ENCODE measurements around the gene EXOSC5.
A peak's percentile ranks its signal among the peaks of the same experiment; 100 is the strongest.
"Not testable (repeated sequence)": the region's sequence is repeated elsewhere in the genome, so short reads cannot be mapped to it uniquely, and the experiment has no call there.

Gene EXOSC5

GRCh38 chr19:41364524-41365391 is 32.4 kb downstream of the EXOSC5 start:
- no peak for DNase-seq

GRCh38 chr19:41363753-41364523 is 33.2 kb downstream of the EXOSC5 start, which contains the start of gene B9D2:
B9D2 (minus strand) TSS chr19:41364149; CDS start chr19:41363519, 630 bp downstream.
- DNase-seq, result peak; percentile 98

GRCh38 chr19:41363371-41363752 is 33.8 kb downstream of the EXOSC5 start:
- no peak for DNase-seq

GRCh38 chr19:41362143-41362847 is 34.9 kb downstream of the EXOSC5 start:
- no peak for DNase-seq

GRCh38 chr19:41359741-41360140 is 37.4 kb downstream of the EXOSC5 start:
- DNase-seq, result no peak

DNA sequence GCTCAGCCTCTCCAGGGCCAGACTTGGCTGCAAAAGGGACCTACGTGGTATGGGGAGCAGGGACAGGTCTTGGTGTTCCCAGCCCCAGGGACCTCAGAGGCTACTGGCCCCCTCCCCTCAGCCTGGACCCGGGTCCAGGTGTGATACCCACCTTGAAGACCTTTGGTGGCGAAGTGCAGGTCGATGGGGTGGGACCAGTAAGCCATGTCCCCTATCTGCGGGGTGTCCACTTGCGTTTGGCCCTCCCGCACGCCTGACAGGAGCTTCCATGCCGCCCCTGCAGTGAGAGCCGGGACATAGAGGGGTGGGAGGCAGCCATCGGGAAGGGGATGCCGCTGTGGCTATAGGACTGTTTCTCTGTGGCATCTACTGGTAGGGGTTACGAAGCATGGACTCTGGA is 39.4 kb downstream of the EXOSC5 start:
- DNase-seq, result no peak

- DNase-seq, result no peak
Measured at GRCh38 chr19:41356984-41357739, 40.0 kb downstream of the EXOSC5 start.

DNA sequence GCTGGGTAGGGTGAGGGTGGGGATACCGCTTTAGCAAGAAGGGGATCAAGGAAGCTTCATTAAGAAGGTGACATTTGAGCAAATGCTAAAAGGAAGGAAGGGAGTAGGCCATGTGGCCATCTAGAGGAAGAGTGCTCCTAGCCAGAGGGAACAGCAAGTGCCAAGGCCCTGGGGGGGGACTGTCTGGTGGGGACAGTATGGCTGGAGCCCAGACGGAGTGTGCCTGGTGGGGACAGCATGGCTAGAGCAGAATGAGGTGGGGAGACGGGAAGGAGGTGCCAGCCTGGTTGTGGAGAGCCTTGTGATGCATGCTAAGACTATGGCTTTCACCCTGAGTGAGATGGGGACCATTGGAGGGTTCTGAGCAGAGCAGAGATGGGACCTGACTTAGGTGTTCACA is 41.4 kb downstream of the EXOSC5 start:
- DNase-seq, result no peak

GRCh38 chr19:41355035-41355434 is 42.1 kb downstream of the EXOSC5 start:
- DNase-seq, result no peak

GRCh38 chr19:41354343-41354953 is 42.7 kb downstream of the EXOSC5 start:
- DNase-seq, result no peak

DNA sequence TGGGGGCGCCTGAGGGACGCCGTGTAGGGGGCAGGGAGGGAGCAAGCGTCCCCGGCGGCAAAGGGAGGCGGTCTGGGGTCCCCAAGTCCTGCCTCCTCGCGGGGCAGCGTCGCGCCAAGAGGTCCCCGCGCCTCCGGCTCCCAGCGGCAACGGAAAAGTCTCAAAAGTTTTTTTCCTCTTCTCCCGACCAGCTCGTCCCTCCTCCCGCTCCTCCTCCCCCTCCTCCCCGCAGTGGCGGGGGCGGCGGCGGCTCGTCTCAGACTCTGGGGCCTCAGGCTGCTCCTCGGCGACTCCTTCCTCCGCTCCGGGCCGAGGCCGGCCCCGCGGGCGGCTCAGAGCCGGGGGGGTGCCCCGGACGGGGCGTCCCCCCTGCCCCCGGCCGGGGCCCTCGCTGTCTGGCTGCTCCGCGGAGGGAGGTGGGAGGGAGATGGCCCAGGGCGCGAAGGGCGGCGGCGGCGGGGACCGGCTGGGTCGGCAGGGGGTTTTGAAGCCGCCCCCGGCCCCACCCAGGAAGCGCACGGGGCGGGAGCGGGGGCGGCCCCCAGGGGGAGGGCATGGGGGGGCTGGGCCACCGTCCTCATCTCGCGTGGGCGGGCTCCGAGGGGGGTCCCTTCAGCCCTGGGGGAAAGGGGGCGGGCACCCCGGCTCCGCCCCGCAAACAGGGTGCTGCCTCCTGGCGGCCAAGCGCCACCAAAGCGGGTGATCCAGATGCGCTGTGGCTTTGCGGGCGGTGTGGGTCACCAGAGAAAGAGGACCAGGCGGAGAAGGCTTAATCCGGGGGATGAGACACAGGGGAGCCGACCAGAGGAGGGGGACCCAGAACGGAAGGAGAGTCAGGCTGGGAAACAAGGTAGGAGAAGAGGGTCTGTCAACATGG is 43.5 kb downstream of the EXOSC5 start, which contains the start of gene TGFB1:
TGFB1 (minus strand) TSS at position 457 of the 877 bp plus-strand sequence. CDS start 878 bp downstream, outside the sequence.
- peak; percentile 76 for DNase-seq

GRCh38 chr19:41352609-41353465 is 44.3 kb downstream of the EXOSC5 start:
- peak; percentile 12 for DNase-seq

GRCh38 chr19:41352279-41352608 is 44.9 kb downstream of the EXOSC5 start:
- DNase-seq, result no peak

DNA sequence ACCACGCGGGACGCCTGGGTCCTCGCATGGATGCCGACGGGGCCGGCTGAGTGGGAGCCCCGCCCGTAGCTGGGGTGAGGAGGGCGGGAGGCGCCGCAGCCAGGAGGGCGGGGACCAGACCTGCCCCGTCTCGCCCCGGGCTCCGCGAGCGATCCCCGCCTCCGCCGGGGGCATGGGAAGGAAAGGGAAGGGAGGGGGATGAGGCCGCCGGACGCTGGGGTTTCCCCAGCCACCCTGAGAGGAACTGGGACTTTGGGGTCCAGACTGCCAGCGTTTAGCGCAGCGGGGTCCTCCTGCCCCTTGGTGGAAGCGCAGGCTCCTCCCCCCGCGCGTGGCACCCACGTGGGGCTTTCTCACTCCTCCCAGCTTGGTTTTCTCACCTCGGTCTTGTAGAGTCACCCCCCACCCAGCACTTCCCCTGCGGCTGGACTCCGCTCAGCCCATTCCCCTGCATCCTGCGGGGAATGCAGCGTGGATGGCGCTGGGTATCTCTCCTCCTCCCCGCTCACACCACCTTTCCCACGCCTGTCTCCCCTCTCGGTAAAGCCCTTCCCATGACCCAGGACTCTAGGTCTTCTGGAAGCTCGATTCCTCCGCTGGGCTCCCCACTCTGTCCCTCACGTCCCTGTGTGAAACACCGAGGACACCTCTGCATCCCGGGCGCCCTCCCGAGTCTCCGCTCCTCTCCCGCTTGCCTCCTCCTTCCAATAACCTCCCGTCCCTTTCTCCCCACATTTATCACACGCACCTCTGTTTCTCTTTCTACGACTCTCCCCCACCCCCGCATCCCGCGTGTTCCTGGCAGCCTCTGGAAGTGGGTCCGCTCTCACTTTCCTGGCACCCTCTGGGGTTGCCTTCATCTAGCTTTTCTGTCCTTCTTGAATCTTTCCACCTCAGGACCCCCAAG is 45.6 kb downstream of the EXOSC5 start:
- peak; percentile 42 for DNase-seq

DNA sequence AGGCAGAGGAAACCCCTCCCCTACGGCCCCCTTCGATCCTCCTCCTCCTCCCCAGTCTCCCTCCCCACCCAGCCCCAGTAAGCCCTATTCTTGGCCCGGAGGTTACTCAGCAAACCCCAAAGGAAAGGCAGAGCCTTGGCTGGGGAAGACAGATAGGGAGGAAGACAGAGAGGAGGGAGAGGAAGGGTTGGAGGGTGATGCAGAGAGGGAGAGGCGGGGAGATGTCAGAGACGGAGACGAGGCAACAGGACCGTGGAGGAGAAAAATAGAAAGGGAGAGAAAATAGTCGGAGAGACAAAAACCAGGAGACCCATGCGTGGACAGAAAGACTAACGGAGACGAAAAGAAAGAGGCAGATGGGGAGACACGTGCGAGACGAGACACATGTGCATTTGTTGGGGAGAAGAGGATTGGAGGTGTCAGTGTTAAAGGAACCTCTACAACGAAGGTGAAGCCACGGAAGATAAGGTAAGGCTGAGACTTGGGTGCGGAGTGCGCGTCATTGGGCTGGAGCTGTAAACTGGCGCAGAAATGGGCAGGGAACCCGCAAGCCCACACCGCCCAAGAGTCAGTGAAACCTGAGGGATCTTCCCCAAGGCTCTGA is 46.3 kb downstream of the EXOSC5 start:
- no peak for DNase-seq

GRCh38 chr19:41346916-41347315 is 50.2 kb downstream of the EXOSC5 start:
- DNase-seq, result not testable (repeated sequence)

DNA sequence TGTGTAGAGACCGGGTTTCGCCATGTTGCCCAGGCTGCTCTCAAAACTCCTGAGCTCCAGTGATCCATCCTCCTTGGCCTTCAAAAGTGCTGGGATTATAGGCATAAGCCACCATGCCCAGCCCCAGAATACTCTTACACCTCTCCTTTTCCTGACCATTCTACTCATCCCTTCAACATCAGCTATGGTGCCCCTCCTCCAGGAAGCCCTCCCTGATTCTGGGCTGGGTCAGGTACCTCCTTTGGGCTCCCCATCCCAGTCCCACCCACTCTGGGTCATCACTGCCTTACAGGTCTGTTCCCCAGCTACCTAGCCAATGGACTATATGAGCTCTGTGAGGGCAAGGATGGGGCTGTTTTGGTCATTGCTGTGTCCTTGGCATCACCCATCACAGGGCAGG is 53.0 kb downstream of the EXOSC5 start:
- DNase-seq, result no peak
